SW 1271 (cell line): ENCODE data around the gene SORCS2.

Experiments used
- DNase-seq, 2 experiments: peaks; one replicate each; lab custom pipeline; 2025; lab: John Stamatoyannopoulos, UW

Gene SORCS2

GRCh38 chr4:7780751-7781348 lies 588.5 kb downstream of the SORCS2 start:
- no peak for DNase-seq

GRCh38 chr4:7781366-7781765 lies 589.0 kb downstream of the SORCS2 start:
- no peak for DNase-seq

DNA sequence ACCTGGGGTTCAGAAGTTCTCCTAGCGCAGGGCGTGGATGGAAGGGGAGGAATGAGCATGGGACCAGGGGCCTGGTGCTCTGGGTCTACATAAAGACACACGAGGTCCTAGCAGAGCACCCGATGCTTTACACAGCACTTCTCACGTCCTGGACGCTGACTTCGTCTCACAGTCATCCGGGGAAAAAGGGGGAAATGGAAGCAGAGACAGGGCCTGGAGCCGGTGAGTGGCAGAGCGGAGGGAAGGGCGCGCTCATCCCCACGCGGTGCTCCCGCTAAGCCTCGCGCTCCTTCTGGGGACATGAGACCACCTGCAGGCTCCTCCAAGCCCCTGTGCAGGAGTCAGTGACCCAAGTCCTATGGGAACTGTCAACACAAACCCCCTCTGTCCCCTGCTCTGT lies 589.7 kb downstream of the SORCS2 start:
- DNase-seq = no peak

DNA sequence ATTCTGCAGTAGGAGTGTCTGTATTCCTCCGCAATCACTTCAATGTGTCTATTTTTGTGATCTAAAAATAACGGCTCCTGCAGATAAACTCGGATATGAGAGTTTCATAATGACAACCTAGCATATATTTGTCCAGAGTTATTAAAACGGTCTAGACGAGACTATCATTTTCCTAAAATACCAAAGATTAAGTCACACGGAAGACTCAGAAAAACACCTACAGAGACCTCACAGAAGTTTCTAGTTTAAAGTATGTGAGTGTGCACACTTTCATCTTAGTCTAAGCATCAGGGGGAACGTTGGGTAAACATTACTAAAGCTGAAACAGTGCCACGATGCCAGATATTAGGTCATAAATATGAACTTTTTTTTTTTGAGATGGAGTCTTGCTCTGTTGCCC lies 590.4 kb downstream of the SORCS2 start:
- no peak for DNase-seq

GRCh38 chr4:7783541-7783940 lies 591.2 kb downstream of the SORCS2 start:
- no peak for DNase-seq

DNA sequence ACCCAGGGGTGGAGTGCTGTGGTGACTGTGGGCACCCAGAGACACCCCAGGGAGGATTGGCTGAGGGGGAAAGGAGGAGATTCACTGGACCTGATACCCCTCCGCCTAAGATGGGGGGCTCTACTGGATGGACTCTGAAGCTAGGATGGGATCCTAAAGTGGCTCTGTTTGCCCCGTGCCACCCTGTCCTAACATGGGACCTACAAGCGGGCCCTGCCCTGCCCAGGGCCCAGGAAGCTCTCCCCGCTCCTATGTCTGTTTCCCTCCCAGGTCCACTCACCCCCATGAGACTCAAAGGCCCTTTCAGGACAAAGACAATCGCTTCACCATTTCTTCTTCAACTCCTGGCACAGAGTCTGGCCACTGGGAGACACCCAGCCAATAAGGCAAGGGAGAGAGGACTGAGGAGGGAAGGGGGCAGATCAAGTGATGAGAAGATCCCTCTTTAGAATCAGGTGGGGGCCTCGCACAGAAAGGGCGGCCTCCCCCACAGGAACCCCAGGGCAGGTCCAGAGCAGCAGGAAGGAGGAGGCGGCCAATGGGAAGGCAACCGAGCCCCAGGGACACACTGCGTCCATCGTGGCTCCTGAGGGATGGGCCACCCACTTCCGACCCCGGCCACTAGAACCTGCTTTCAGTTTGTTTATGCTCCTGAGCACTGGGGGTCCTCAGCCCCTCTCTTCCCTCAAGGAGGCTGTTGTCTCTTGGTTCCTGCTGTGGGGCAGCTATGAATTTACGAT lies 592.0 kb downstream of the SORCS2 start:
- DNase-seq = no peak

DNA sequence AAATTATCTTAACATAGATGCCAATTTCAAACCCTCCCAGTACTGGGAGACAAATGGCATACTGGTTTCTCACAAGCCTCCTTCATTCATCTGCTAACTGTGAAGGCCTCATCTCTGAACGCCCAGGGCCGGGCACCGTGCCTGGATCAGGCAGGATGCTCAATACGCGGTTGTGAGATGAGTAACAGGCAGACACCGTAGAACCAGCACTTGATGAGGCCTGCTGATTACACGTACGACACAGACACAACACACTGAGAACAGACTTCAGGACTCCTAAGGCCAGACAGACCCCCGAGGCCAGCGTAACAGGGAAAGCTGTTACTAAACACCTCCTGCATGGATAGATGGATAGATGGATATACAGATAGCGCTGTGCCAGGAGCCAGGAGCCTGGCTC lies 592.7 kb downstream of the SORCS2 start:
- no peak for DNase-seq

DNA sequence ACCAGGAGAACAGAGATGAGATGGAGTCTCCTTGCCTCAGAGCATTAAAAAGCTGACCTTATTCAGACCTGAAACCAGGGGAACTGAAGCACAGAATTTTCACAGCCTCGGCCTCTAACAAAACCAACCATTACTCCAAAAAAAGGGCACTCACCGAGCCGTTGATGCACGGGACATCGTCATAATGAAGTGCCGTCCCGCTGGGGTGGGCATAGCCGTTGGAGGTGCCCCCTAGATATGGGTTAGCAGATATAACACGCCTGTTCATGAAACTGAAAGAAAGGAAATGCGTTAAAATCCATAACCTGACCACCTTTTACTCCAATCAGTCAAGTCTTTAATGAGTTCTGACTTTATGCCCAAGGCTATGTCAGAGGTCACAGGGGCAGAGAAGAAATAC lies 593.7 kb downstream of the SORCS2 start:
- DNase-seq = no peak

GRCh38 chr4:7786517-7786916 lies 594.2 kb downstream of the SORCS2 start:
- DNase-seq = no peak

- no peak for DNase-seq
These were observed 594.7 kb downstream of the SORCS2 start for GRCh38 chr4:7787067-7787466.

GRCh38 chr4:7787681-7788141 lies 595.4 kb downstream of the SORCS2 start:
- DNase-seq = no peak

- DNase-seq = no peak
These were observed 595.9 kb downstream of the SORCS2 start for GRCh38 chr4:7788193-7788592.

DNA sequence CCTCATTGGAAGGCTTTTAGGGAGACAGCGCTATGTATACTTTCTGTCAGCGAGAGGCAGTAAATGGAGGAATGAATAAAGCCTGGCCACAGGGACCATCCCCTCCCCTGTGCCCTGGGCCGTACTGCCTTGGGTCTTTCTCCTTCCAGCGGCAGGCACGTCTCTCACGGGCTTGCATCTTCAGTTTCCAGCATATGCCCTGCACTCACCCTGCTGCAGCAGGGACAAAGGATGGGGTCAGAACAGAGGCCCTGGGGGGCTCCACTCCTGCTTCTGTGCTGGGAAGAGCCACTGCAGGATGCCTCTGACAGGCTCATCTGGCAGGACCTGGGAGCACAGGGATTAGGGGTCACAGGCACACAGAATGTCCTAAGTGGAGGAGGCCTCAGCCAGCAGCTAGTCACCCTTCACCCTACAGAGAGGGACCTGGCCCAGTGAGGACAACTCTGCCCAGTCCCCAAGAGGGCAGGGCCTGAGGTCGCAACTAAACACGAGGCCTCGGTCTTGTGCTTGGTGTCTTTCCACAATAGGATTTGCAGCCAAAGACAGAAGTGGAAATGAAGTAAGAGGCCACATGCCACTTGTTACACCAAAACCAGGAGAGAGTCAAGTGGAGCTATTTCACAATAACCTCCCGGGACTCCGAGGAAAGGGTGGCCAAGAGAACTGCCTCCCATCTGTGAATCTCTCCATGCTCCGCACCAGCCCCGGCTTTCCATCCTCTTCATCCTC lies 596.5 kb downstream of the SORCS2 start:
- DNase-seq = no peak

GRCh38 chr4:7790023-7790422 lies 597.7 kb downstream of the SORCS2 start:
- no peak for DNase-seq

DNA sequence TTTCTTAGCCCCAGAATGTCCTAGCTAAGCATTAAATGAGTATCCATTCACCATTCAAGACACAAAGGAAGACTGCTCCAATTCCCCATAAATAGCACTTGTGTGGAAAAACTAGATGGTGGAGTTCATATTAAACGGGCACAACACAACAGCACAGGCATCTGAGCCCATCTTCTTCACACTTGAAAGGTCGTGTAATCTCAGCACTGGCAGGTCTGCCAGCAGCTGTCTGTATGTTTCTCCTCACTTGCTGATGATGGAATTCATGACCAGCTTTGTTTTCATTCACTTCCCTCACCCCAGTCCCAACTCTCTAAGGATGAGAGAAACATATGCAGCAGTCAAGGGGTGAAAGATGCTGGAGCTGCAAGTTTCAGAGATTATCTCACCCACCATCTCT lies 598.7 kb downstream of the SORCS2 start:
- no peak for DNase-seq
